ENCODE results near the gene HHIPL2. TPM values are rescaled to one million over a fixed set of nuclear protein-coding genes. Genes with fewer than 3 reads are reported as not detected.

HHIPL2 gene
- 0.33 TPM for total RNA-seq
- polyA plus RNA-seq: 0.57 TPM
- long read RNA-seq, donor 1: 0 reads
- long read RNA-seq, donor 2: 0 reads
- long read RNA-seq, donor 3: 0 reads
- long read RNA-seq, donor 4: 0 reads
- long read RNA-seq, donor 5: 0 reads
- long read RNA-seq, donor 6: 0 reads
- long read RNA-seq, donor 7: 0 reads
- long read RNA-seq, donor 8: 0 reads
- long read RNA-seq, donor 9: 0 reads
- long read RNA-seq, donor 10: 0 reads

DNA sequence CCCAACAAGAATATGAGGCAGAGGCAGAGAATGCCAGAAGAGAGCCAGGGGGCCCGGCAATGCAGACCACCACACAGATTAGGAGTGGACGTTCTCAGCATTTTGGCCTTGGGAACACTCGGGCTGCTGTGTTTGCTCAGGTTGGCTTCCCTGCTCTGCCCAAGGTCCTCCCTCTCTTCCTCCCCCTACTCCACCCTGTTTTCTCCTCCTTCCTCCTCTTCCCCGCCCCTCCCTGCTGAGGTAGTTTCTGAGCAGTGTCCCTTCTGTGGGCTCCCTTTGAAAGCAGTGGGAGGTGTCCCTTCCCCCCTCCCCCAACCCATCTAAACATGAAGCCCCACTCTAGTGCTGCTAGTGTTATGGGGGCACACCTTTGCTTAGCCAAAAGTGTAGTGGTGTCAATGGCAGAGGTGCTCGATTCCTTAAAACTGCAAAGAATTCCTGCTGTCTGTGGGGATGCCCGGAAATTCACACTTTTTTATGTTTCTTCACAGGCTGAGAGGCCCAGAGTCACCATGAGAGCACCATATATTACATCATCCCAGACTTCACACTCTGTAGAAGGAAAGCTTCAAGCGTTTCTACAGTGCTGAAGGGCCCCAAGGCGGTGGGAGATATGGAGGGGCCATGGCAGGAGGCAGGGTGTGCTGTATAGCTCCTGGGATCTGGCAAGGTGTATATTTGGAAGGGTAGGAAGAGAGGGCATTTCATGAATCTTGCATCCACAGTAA lies at the start of gene HHIPL2:
Gene HHIPL2, minus strand, starts transcription at position 161 of the 728 bp plus-strand sequence. Its CDS starts 60 bp downstream, at position 101.
- DNase-seq (ENCODE audit: low read depth in 6 of 9, low spot score in 9 of 9): no peak
- 66% methylated on average over 8 of the region's 8 CpGs for WGBS
- H3K9me3 ChIP-seq (ENCODE audit: control insufficient read depth in 2 of 2, insufficient read depth in 1 of 2, low read length in 1 of 2): no peaks in the 10 kb centered on the region
- H3K27me3 ChIP-seq (ENCODE audit: control insufficient read depth in 2 of 2, insufficient read depth in 1 of 2, low read length in 1 of 2): peaks cover 0 to 14% of the 10 kb centered on the region in 2 donors
- no peak within 1 kb of the TSS for H3K27ac ChIP-seq (ENCODE audit: low read depth in 1 of 2, low read length in 1 of 2)
- no peaks in the 10 kb centered on the region for H3K36me3 ChIP-seq (ENCODE audit: control insufficient read depth in 2 of 2, insufficient read depth in 2 of 2, low read length in 1 of 2)
- H3K4me1 ChIP-seq (ENCODE audit: control insufficient read depth in 2 of 2, insufficient read depth in 2 of 2, low read length in 2 of 2): no peaks in the 10 kb centered on the region
- no peak within 1 kb of the TSS for H3K4me3 ChIP-seq (ENCODE audit: low read length in 2 of 2)

- no peaks in the 10 kb centered on the region for H3K9me3 ChIP-seq (ENCODE audit: control insufficient read depth in 2 of 2, insufficient read depth in 1 of 2, low read length in 1 of 2)
- 98% methylated on average over 4 of the region's 4 CpGs for WGBS
- H3K4me1 ChIP-seq (ENCODE audit: control insufficient read depth in 2 of 2, insufficient read depth in 2 of 2, low read length in 2 of 2): no peaks in the 10 kb centered on the region
- H3K27me3 ChIP-seq (ENCODE audit: control insufficient read depth in 2 of 2, insufficient read depth in 1 of 2, low read length in 1 of 2): peaks cover 0 to 3% of the 10 kb centered on the region in 2 donors
- no peak overlapping the region for H3K27ac ChIP-seq (ENCODE audit: low read depth in 1 of 2, low read length in 1 of 2)
- no peaks in the 10 kb centered on the region for H3K36me3 ChIP-seq (ENCODE audit: control insufficient read depth in 2 of 2, insufficient read depth in 2 of 2, low read length in 1 of 2)
- H3K4me3 ChIP-seq (ENCODE audit: low read length in 2 of 2): no peak overlapping the region
- DNase-seq (ENCODE audit: low read depth in 6 of 9, low spot score in 9 of 9): no peak
Observed at GRCh38 chr1:222596696-222597095, 48.8 kb upstream of the HHIPL2 start.

DNA sequence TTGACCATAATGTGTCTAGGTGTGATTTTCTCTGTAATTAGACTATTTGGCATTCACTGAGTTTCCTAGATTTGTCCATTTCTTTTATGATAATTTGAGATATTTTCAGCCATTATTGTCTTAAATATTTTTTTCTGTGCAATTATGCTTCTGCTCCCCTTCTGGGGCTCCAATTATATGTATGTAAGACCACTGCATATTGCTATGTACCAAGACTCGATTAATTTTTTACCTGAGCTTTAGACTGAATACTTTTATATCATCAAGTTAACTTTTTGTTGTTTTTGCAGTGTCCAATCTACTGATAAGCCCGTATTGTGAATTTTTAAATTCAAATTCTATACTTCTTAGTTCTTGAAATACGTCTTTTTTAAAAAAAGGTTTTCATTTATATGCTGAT lies 46.9 kb upstream of the HHIPL2 start:
- H3K9me3 ChIP-seq (ENCODE audit: control insufficient read depth in 2 of 2, insufficient read depth in 1 of 2, low read length in 1 of 2): no peaks in the 10 kb centered on the region
- H3K4me3 ChIP-seq (ENCODE audit: low read length in 2 of 2): no peak overlapping the region
- no peak overlapping the region for H3K27ac ChIP-seq (ENCODE audit: low read depth in 1 of 2, low read length in 1 of 2)
- WGBS: 94% methylated on average over 3 of the region's 3 CpGs
- H3K36me3 ChIP-seq (ENCODE audit: control insufficient read depth in 2 of 2, insufficient read depth in 2 of 2, low read length in 1 of 2): no peaks in the 10 kb centered on the region
- peaks cover 4 to 7% of the 10 kb centered on the region in 2 donors for H3K4me1 ChIP-seq (ENCODE audit: control insufficient read depth in 2 of 2, insufficient read depth in 2 of 2, low read length in 2 of 2)
- no peak for DNase-seq (ENCODE audit: low read depth in 6 of 9, low spot score in 9 of 9)
- peaks cover 0 to 3% of the 10 kb centered on the region in 2 donors for H3K27me3 ChIP-seq (ENCODE audit: control insufficient read depth in 2 of 2, insufficient read depth in 1 of 2, low read length in 1 of 2)

GRCh38 chr1:222592171-222592570 lies 44.3 kb upstream of the HHIPL2 start:
- peaks cover 7 to 10% of the 10 kb centered on the region in 2 donors for H3K4me1 ChIP-seq (ENCODE audit: control insufficient read depth in 2 of 2, insufficient read depth in 2 of 2, low read length in 2 of 2)
- H3K27ac ChIP-seq (ENCODE audit: low read depth in 1 of 2, low read length in 1 of 2): no peak overlapping the region
- H3K27me3 ChIP-seq (ENCODE audit: control insufficient read depth in 2 of 2, insufficient read depth in 1 of 2, low read length in 1 of 2): peaks cover 0 to 3% of the 10 kb centered on the region in 2 donors
- peaks cover 3% of the 10 kb centered on the region in 2 donors for H3K36me3 ChIP-seq (ENCODE audit: control insufficient read depth in 2 of 2, insufficient read depth in 2 of 2, low read length in 1 of 2)
- no peak overlapping the region for H3K4me3 ChIP-seq (ENCODE audit: low read length in 2 of 2)
- WGBS: 89% methylated on average over 3 of the region's 3 CpGs
- DNase-seq (ENCODE audit: low read depth in 6 of 9, low spot score in 9 of 9): no peak
- H3K9me3 ChIP-seq (ENCODE audit: control insufficient read depth in 2 of 2, insufficient read depth in 1 of 2, low read length in 1 of 2): no peaks in the 10 kb centered on the region

DNA sequence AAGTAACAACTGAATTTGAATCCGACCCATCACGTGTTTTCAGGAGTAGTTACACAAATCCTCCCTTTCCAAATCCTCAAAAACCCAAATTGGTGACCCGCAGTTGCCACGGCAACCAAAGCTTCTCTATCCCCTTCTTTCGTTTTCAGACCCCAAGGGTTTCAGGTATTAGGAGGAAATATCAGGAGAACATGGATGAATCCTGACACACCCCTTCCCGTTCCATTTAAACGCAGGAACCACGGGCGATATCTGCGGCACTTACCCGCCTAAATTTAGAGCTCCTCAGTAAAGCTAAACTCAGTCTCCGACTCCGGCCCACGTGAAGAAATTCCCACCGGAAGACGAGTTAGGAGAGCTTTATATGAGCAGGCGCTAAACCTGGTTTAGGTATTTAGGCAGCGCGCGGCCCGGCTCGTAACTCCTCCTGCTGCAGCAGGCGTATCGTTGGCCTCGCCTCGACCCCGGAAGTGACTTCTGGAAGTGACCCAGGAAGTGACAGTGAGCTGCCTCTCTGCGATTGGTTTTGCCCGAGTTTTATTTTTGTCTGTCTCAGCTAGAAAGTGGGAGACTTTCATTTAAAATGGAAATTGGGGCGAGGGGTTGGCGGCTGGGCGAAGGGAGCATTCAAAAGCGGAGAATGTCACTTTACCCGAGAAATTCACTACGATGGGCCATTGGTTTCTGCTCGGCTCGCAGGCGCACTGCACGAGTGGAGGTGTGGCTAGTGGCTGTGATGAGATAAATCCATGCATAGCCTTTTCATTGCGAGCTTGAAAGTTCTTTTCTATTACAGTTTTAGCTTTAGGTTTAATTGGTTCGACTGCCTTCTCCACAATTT lies 41.8 kb upstream of the HHIPL2 start, which contains the start of gene TAF1A:
Gene TAF1A, minus strand, starts transcription at position 472 of the 841 bp plus-strand sequence.
- H3K36me3 ChIP-seq (ENCODE audit: control insufficient read depth in 2 of 2, insufficient read depth in 2 of 2, low read length in 1 of 2): peaks cover 3 to 10% of the 10 kb centered on the region in 2 donors
- H3K4me1 ChIP-seq (ENCODE audit: control insufficient read depth in 2 of 2, insufficient read depth in 2 of 2, low read length in 2 of 2): peaks cover 7 to 10% of the 10 kb centered on the region in 2 donors
- H3K27ac ChIP-seq (ENCODE audit: low read depth in 1 of 2, low read length in 1 of 2): peak within 1 kb of the TSS; percentile 72 to 95
- peak; percentile 62 to 91 (median 76) for DNase-seq (ENCODE audit: low read depth in 6 of 9, low spot score in 9 of 9)
- under 1% methylated on average over 41 of the region's 41 CpGs for WGBS
- no peaks in the 10 kb centered on the region for H3K9me3 ChIP-seq (ENCODE audit: control insufficient read depth in 2 of 2, insufficient read depth in 1 of 2, low read length in 1 of 2)
- H3K4me3 ChIP-seq (ENCODE audit: low read length in 2 of 2): peak within 1 kb of the TSS; percentile 79 to 97
- peaks cover 0 to 3% of the 10 kb centered on the region in 2 donors for H3K27me3 ChIP-seq (ENCODE audit: control insufficient read depth in 2 of 2, insufficient read depth in 1 of 2, low read length in 1 of 2)

DNA sequence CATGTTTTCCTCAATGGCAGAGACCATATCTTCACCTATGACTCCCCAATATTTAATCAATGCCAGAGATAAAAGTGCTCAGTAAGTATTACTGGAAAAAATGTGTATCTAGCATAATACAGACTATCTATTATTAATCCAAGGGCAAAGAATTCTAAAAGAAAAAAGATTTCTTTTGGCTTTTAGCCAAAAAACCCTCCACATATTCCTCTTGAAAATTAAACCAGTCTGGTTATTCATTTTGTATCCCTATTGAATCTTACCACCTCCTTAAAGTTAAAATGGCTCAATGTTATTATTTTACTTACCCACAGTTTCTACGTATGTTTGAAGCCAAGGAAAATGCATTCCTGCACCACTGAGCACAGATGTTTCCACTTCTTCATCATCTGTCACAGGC lies 40.2 kb upstream of the HHIPL2 start:
- WGBS: 95% methylated on average over 1 of the region's 1 CpG
- H3K27ac ChIP-seq (ENCODE audit: low read depth in 1 of 2, low read length in 1 of 2): no peak overlapping the region
- H3K4me3 ChIP-seq (ENCODE audit: low read length in 2 of 2): no peak overlapping the region
- H3K9me3 ChIP-seq (ENCODE audit: control insufficient read depth in 2 of 2, insufficient read depth in 1 of 2, low read length in 1 of 2): no peaks in the 10 kb centered on the region
- H3K4me1 ChIP-seq (ENCODE audit: control insufficient read depth in 2 of 2, insufficient read depth in 2 of 2, low read length in 2 of 2): peaks cover 7 to 10% of the 10 kb centered on the region in 2 donors
- peaks cover 3 to 13% of the 10 kb centered on the region in 2 donors for H3K36me3 ChIP-seq (ENCODE audit: control insufficient read depth in 2 of 2, insufficient read depth in 2 of 2, low read length in 1 of 2)
- no peak for DNase-seq (ENCODE audit: low read depth in 6 of 9, low spot score in 9 of 9)
- peaks cover 0 to 3% of the 10 kb centered on the region in 2 donors for H3K27me3 ChIP-seq (ENCODE audit: control insufficient read depth in 2 of 2, insufficient read depth in 1 of 2, low read length in 1 of 2)

GRCh38 chr1:222586842-222587241 lies 38.9 kb upstream of the HHIPL2 start:
- WGBS: 99% methylated on average over 2 of the region's 2 CpGs
- Histone ChIP-seq H3K27ac (ENCODE audit: low read depth in 1 of 2, low read length in 1 of 2) (no peak overlapping the region), H3K9me3 (ENCODE audit: control insufficient read depth in 2 of 2, insufficient read depth in 1 of 2, low read length in 1 of 2) (no peaks in the 10 kb centered on the region), H3K36me3 (ENCODE audit: control insufficient read depth in 2 of 2, insufficient read depth in 2 of 2, low read length in 1 of 2) (peaks cover 6 to 22% of the 10 kb centered on the region in 2 donors), H3K27me3 (ENCODE audit: control insufficient read depth in 2 of 2, insufficient read depth in 1 of 2, low read length in 1 of 2) (peaks cover 0 to under 1% of the 10 kb centered on the region in 2 donors), H3K4me3 (ENCODE audit: low read length in 2 of 2) (no peak overlapping the region), H3K4me1 (ENCODE audit: control insufficient read depth in 2 of 2, insufficient read depth in 2 of 2, low read length in 2 of 2) (peaks cover 7 to 10% of the 10 kb centered on the region in 2 donors)
- DNase-seq (ENCODE audit: low read depth in 6 of 9, low spot score in 9 of 9): no peak

DNA sequence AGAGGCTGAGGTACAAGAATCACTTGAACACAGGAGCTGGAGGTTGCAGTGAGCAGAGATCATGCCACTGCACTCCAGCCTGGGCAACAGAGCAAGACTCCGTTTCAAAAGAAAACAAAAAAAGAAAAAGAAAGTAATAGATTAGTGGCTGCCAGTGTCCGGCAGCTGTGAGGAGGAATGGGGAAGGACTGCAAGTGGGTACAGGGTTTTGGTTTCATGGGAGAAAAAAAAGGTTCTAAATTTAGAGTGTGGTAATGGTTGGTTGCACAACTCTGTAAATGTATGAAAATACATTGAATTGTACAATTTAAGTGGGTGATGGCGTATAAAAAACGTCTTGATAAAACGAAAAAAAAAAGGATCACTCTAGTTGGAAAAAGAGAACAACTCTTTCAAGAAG lies 35.2 kb upstream of the HHIPL2 start:
- no peak for DNase-seq (ENCODE audit: low read depth in 6 of 9, low spot score in 9 of 9)
- H3K9me3 ChIP-seq (ENCODE audit: control insufficient read depth in 2 of 2, insufficient read depth in 1 of 2, low read length in 1 of 2): no peaks in the 10 kb centered on the region
- WGBS: 89% methylated on average over 5 of the region's 5 CpGs
- H3K27ac ChIP-seq (ENCODE audit: low read depth in 1 of 2, low read length in 1 of 2): no peak overlapping the region
- H3K36me3 ChIP-seq (ENCODE audit: control insufficient read depth in 2 of 2, insufficient read depth in 2 of 2, low read length in 1 of 2): peaks cover 6 to 24% of the 10 kb centered on the region in 2 donors
- H3K4me1 ChIP-seq (ENCODE audit: control insufficient read depth in 2 of 2, insufficient read depth in 2 of 2, low read length in 2 of 2): no peaks in the 10 kb centered on the region
- H3K27me3 ChIP-seq (ENCODE audit: control insufficient read depth in 2 of 2, insufficient read depth in 1 of 2, low read length in 1 of 2): no peaks in the 10 kb centered on the region
- H3K4me3 ChIP-seq (ENCODE audit: low read length in 2 of 2): no peak overlapping the region

All from thymus (tissue), 14 donors.